ENCODE data around the gene PSTPIP1.

PSTPIP1 gene

GRCh38 chr15:77075528-77075927 is 80.6 kb downstream of the PSTPIP1 start:
- no peak for TF ChIP-seq FOXP2 (optimal IDR thresholded peaks at IDR 0.05; ENCODE audit: borderline replicate concordance, extremely low read depth, extremely low read length, insufficient read depth)
- no peak for TF ChIP-seq REST (IDR thresholded peaks at IDR 0.05; ENCODE audit: insufficient read depth in 1 of 2, low read depth in 2 of 2, low read length in 2 of 2)
- no peak for TF ChIP-seq POLR2AphosphoS5 (IDR thresholded peaks at IDR 0.05; ENCODE audit: low read depth, low read length)
- no peak for TF ChIP-seq TAF1 (IDR thresholded peaks at IDR 0.05; ENCODE audit: borderline replicate concordance, insufficient read depth, low read length)
- no peak for TF ChIP-seq SIN3A (IDR thresholded peaks at IDR 0.05; ENCODE audit: borderline replicate concordance, insufficient read depth, low read length)

- no peak for TF ChIP-seq FOXP2 (optimal IDR thresholded peaks at IDR 0.05; ENCODE audit: borderline replicate concordance, extremely low read depth, extremely low read length, insufficient read depth)
- TF ChIP-seq TAF1 (IDR thresholded peaks at IDR 0.05; ENCODE audit: borderline replicate concordance, insufficient read depth, low read length), result no peak
- no peak for TF ChIP-seq SIN3A (IDR thresholded peaks at IDR 0.05; ENCODE audit: borderline replicate concordance, insufficient read depth, low read length)
- TF ChIP-seq REST (IDR thresholded peaks at IDR 0.05; ENCODE audit: insufficient read depth in 1 of 2, low read depth in 2 of 2, low read length in 2 of 2), result no peak
- TF ChIP-seq POLR2AphosphoS5 (IDR thresholded peaks at IDR 0.05; ENCODE audit: low read depth, low read length), result no peak
Observed at GRCh38 chr15:77076323-77076915, 81.5 kb downstream of the PSTPIP1 start.

GRCh38 chr15:77081971-77082370 is 87.0 kb downstream of the PSTPIP1 start:
- TF ChIP-seq FOXP2 (optimal IDR thresholded peaks at IDR 0.05; ENCODE audit: borderline replicate concordance, extremely low read depth, extremely low read length, insufficient read depth), result no peak
- no peak for TF ChIP-seq TAF1 (IDR thresholded peaks at IDR 0.05; ENCODE audit: borderline replicate concordance, insufficient read depth, low read length)
- no peak for TF ChIP-seq REST (IDR thresholded peaks at IDR 0.05; ENCODE audit: insufficient read depth in 1 of 2, low read depth in 2 of 2, low read length in 2 of 2)
- TF ChIP-seq SIN3A (IDR thresholded peaks at IDR 0.05; ENCODE audit: borderline replicate concordance, insufficient read depth, low read length), result no peak
- no peak for TF ChIP-seq POLR2AphosphoS5 (IDR thresholded peaks at IDR 0.05; ENCODE audit: low read depth, low read length)

- no peak for TF ChIP-seq SIN3A (IDR thresholded peaks at IDR 0.05; ENCODE audit: borderline replicate concordance, insufficient read depth, low read length)
- TF ChIP-seq TAF1 (IDR thresholded peaks at IDR 0.05; ENCODE audit: borderline replicate concordance, insufficient read depth, low read length), result no peak
- TF ChIP-seq REST (IDR thresholded peaks at IDR 0.05; ENCODE audit: insufficient read depth in 1 of 2, low read depth in 2 of 2, low read length in 2 of 2), result no peak
- TF ChIP-seq POLR2AphosphoS5 (IDR thresholded peaks at IDR 0.05; ENCODE audit: low read depth, low read length), result no peak
- no peak for TF ChIP-seq FOXP2 (optimal IDR thresholded peaks at IDR 0.05; ENCODE audit: borderline replicate concordance, extremely low read depth, extremely low read length, insufficient read depth)
Observed at GRCh38 chr15:77083381-77084160, 88.6 kb downstream of the PSTPIP1 start.
